ENCODE results near the gene RDX.
A peak's percentile ranks its signal among the peaks of the same experiment; 100 is the strongest.
"Not testable (repeated sequence)": the region's sequence is repeated elsewhere in the genome, so short reads cannot be mapped to it uniquely, and the experiment has no call there.

The RDX gene

GRCh38 chr11:110242188-110242587, 54.2 kb downstream of the RDX start:
- H3K27me3 ChIP-seq, result no peaks in the 10 kb centered on the region
- peaks cover 4% of the 10 kb centered on the region for H3K36me3 ChIP-seq
- no peak for DNase-seq
- no peaks in the 10 kb centered on the region for H3K9me3 ChIP-seq
- TF ChIP-seq CTCF (IDR thresholded peaks at IDR 0.05; ENCODE audit: low read depth, low read length), result no peak
- no peaks in the 10 kb centered on the region for H3K4me1 ChIP-seq
- no peak overlapping the region for H3K4me3 ChIP-seq (ENCODE audit: low read depth, low read length)

GRCh38 chr11:110235966-110236365, 60.4 kb downstream of the RDX start:
- Histone ChIP-seq H3K9me3 (no peaks in the 10 kb centered on the region), H3K4me1 (no peaks in the 10 kb centered on the region), H3K36me3 (peaks cover 25% of the 10 kb centered on the region), H3K27me3 (no peaks in the 10 kb centered on the region), H3K4me3 (ENCODE audit: low read depth, low read length) (no peak overlapping the region)
- TF ChIP-seq CTCF (IDR thresholded peaks at IDR 0.05; ENCODE audit: low read depth, low read length), result no peak
- DNase-seq, result no peak

- no peaks in the 10 kb centered on the region for H3K9me3 ChIP-seq
- H3K27me3 ChIP-seq, result no peaks in the 10 kb centered on the region
- H3K4me3 ChIP-seq (ENCODE audit: low read depth, low read length), result no peak overlapping the region
- peaks cover 21% of the 10 kb centered on the region for H3K36me3 ChIP-seq
- no peak for TF ChIP-seq CTCF (IDR thresholded peaks at IDR 0.05; ENCODE audit: low read depth, low read length)
- no peak for DNase-seq
- H3K4me1 ChIP-seq, result no peaks in the 10 kb centered on the region
Observed at GRCh38 chr11:110230377-110230776, 66.0 kb downstream of the RDX start.

GRCh38 chr11:110219006-110219785, 77.2 kb downstream of the RDX start:
- Histone ChIP-seq H3K36me3 (no peaks in the 10 kb centered on the region), H3K27me3 (no peaks in the 10 kb centered on the region), H3K9me3 (no peaks in the 10 kb centered on the region), H3K4me3 (ENCODE audit: low read depth, low read length) (no peak overlapping the region), H3K4me1 (no peaks in the 10 kb centered on the region)
- DNase-seq, result no peak
- no peak for TF ChIP-seq CTCF (IDR thresholded peaks at IDR 0.05; ENCODE audit: low read depth, low read length)

- TF ChIP-seq CTCF (IDR thresholded peaks at IDR 0.05; ENCODE audit: low read depth, low read length), result no peak
- Histone ChIP-seq H3K4me1 (no peaks in the 10 kb centered on the region), H3K36me3 (no peaks in the 10 kb centered on the region), H3K4me3 (ENCODE audit: low read depth, low read length) (no peak overlapping the region), H3K9me3 (no peaks in the 10 kb centered on the region), H3K27me3 (no peaks in the 10 kb centered on the region)
- DNase-seq, result no peak
Observed at GRCh38 chr11:110217936-110218335, 78.5 kb downstream of the RDX start.

GRCh38 chr11:110217223-110217877, 79.1 kb downstream of the RDX start:
- DNase-seq, result no peak

GRCh38 chr11:110209313-110209694, 87.1 kb downstream of the RDX start:
- not testable (repeated sequence) for DNase-seq, H3K9me3 ChIP-seq, H3K27me3 ChIP-seq, H3K36me3 ChIP-seq, H3K4me1 ChIP-seq
- H3K4me3 ChIP-seq (ENCODE audit: low read depth, low read length), result peak overlapping the region; percentile 26

More at GRCh38 chr11:110217223-110217877, 79.1 kb downstream of the RDX start:
- Histone ChIP-seq H3K9me3 (no peaks in the 10 kb centered on the region), H3K4me3 (ENCODE audit: low read depth, low read length) (no peak overlapping the region), H3K4me1 (no peaks in the 10 kb centered on the region), H3K36me3 (no peaks in the 10 kb centered on the region), H3K27me3 (no peaks in the 10 kb centered on the region)
- TF ChIP-seq CTCF (IDR thresholded peaks at IDR 0.05; ENCODE audit: low read depth, low read length), result no peak

- peak overlapping the region; percentile 26 for H3K4me3 ChIP-seq (ENCODE audit: low read depth, low read length)
- H3K36me3 ChIP-seq, H3K9me3 ChIP-seq, DNase-seq, H3K4me1 ChIP-seq, H3K27me3 ChIP-seq: not testable (repeated sequence)
Observed at GRCh38 chr11:110208678-110209312, 87.6 kb downstream of the RDX start.

Data from BE2C (cell line).